Heart left ventricle (tissue), 16 donors: ENCODE measurements around the gene HHAT. TPM values are rescaled to one million over a fixed set of nuclear protein-coding genes. Genes with fewer than 3 reads are reported as not detected.

Experiments used
- ATAC-seq, 4 donors: fragments of 200-7000 bp; cut with Tn5 transposase; one replicate each; pipeline ENCODE4 v1.9.1; 2020 to 2022; ENCODE audit warnings: moderate library complexity in 4 of 4, mild to moderate bottlenecking in 3 of 4, moderate number of reproducible peaks in 1 of 4
- DNase-seq, 5 donors: peaks; one replicate each; pipeline ENCODE4 v3.0.0-alpha.2; 2020
- H3K27ac ChIP-seq, 12 donors: fragments of 200-600 bp; sonication (generic) in 4 of 12; one replicate each; pipeline versions ENCODE4 v1.5.0 to v1.8.0; 2016 to 2022; ENCODE audit warnings: mild to moderate bottlenecking in 2 of 12
- H3K27me3 ChIP-seq, 9 donors: fragments of 200-600 bp; sonication (generic) in 2 of 9; one replicate each; pipeline versions ENCODE4 v1.5.1 to v1.8.0; 2016 to 2022; ENCODE audit warnings: mild to moderate bottlenecking in 3 of 9
- H3K36me3 ChIP-seq, 9 donors: fragments of 200-600 bp; sonication (generic) in 2 of 9; one replicate each; pipeline versions ENCODE4 v1.5.0 to v1.8.0; 2018 to 2022; ENCODE audit warnings: mild to moderate bottlenecking in 2 of 9
- H3K4me1 ChIP-seq, 12 donors: fragments of 200-600 bp; sonication (generic) in 4 of 12; one replicate each; pipeline versions ENCODE4 v1.5.0 to v1.8.0; 2016 to 2022; ENCODE audit warnings: mild to moderate bottlenecking in 3 of 12
- H3K4me3 ChIP-seq, 12 donors: fragments of 200-600 bp; sonication (generic) in 4 of 12; one replicate each; pipeline versions ENCODE4 v1.5.0 to v1.8.0; 2017 to 2022; ENCODE audit warnings: mild to moderate bottlenecking in 9 of 12, moderate library complexity in 4 of 12
- H3K9me3 ChIP-seq, 12 donors: fragments of 200-600 bp; sonication (generic) in 4 of 12; one replicate each; pipeline versions ENCODE4 v1.5.0 to v1.8.0; 2016 to 2022; ENCODE audit warnings: mild to moderate bottlenecking in 1 of 12
- CTCF ChIP-seq, 12 donors: fragments of 200-600 bp; sonication (generic) in 4 of 12; IDR thresholded peaks; one replicate each; pipeline versions ENCODE4 v1.5.0 to v1.8.0; 2018 to 2022; ENCODE audit warnings: antibody characterized with exemption in 12 of 12, mild to moderate bottlenecking in 5 of 12
- POLR2A ChIP-seq, 2 donors: fragments of 450-650 bp; IDR thresholded peaks; one replicate each; pipeline ENCODE4 v1.6.1; 2017; ENCODE audit warnings: antibody characterized with exemption in 2 of 2, mild to moderate bottlenecking in 2 of 2, moderate library complexity in 2 of 2
- WGBS, 4 donors: extraction: QIAGEN DNeasy Blood & Tissue Kit in 2 of 4; methylation state at CpG; one replicate each; pipeline versions ENCODE4 v1.1.5 to v1.1.7; 2013 to 2018; 5-methylcytosine and 5-hydroxymethylcytosine counted together
- intact Hi-C, 10 donors: fragments of 100-400 bp; cut with DNase I; formaldehyde crosslinking; loops; one replicate each; pipeline versions ENCODE4 v1.11.1 to v1.14.2; 2022
- polyA plus RNA-seq, 2 donors: library from polyadenylated mRNA; stranded (reverse); fragments of 200-250 nt; gene quantifications; one replicate each; pipeline ENCODE4 v1.2.3, GENCODE V29; 2013
- total RNA-seq, 9 donors: library from RNA; depleted of rRNA in 2 of 9; stranded (reverse); fragments of >200 nt in 2 of 9; fragmentation: NEBNext Ultra II Directional in 3 of 9; extraction: Animal tissue kit (Norgen Biotek cat#: 25700) in 3 of 9; gene quantifications; one replicate each; pipeline versions ENCODE4 v1.1.0 to v1.2.4, GENCODE V29; 2016 to 2023
- donor health status: ischemic (EF 13 %, LVEDD 7.1; RV severe dilation, severe dysfunction).
- donor health status: healthy with polysubstance abuse.
- donor health status: DM: no; HTN: yes; CAD: no.
- donor health status: DM: no; HTN: no; CAD: no.
- donor health status: ischemic (EF 25% LVEDD 6.9; RV normal size, moderate dysfunction).
- donor health status: ischemic (EF 25% LVEDD 5.7; RV mildly dilated, moderate dysfunction).
- donor health status: healthy.
- donor health status: DM: yes; HTN: yes; CAD: no.
- donor health status: ischemic (EF 35%, LVEDD 5.7; RV mildly dilated, moderate dysfunction).
- donor health status: nonischemic (EF 11% LVEDD 7.7; RV severe dilation, severe dysfunction).
- donor health status: DM: yes; HTN: yes; CAD: no.
- donor health status: PGD.
- donor health status: ischemic (EF 29% LVEDD 5.4; RV normal size, mild dysfunction).
- donor health status: nonischemic (EF 23%, LVEDD 6.1; RV moderate dilation, normal function).

The HHAT gene
- total and polyA plus RNA-seq, 11 donors = 0.98 to 4.7 (median 2.8) TPM

GRCh38 chr1:210702506-210702905 lies 373.8 kb downstream of the HHAT start:
- DNase-seq (no peak), ATAC-seq (no peak)
- peaks cover 0 to 3% (median 0%) of the 10 kb centered on the region in 12 donors for H3K9me3 ChIP-seq
- H3K36me3 ChIP-seq = no peaks in the 10 kb centered on the region
- H3K27ac ChIP-seq = no peak overlapping the region
- peaks cover 0 to 2% (median 0%) of the 10 kb centered on the region in 12 donors for H3K4me1 ChIP-seq
- no peak for TF ChIP-seq POLR2A (IDR thresholded peaks at IDR 0.05)
- no peak for TF ChIP-seq CTCF (IDR thresholded peaks at IDR 0.05)
- intact Hi-C loops = loop anchor here in 1 of 10 donors (5.0 kb wide), 1 partner anchor 255 kb away; no protein-coding TSS in a partner anchor
- H3K27me3 ChIP-seq = no peaks in the 10 kb centered on the region
- WGBS, 4 donors = 94 to 97% (median 96%) methylated on average over 2 of the region's 2 CpGs
- H3K4me3 ChIP-seq = no peak overlapping the region

GRCh38 chr1:210703593-210703992 lies 374.9 kb downstream of the HHAT start:
- H3K4me3 ChIP-seq = no peak overlapping the region
- no peaks in the 10 kb centered on the region for H3K36me3 ChIP-seq
- H3K27me3 ChIP-seq = no peaks in the 10 kb centered on the region
- H3K9me3 ChIP-seq = peaks cover 0 to 3% (median 0%) of the 10 kb centered on the region in 12 donors
- 69 to 76% (median 73%) methylated on average over 2 of the region's 2 CpGs for WGBS, 4 donors
- TF ChIP-seq POLR2A (IDR thresholded peaks at IDR 0.05) (no peak), CTCF (IDR thresholded peaks at IDR 0.05) (no peak)
- DNase-seq = no peak
- intact Hi-C loops = loop anchor here in 1 of 10 donors (5.0 kb wide), 1 partner anchor 256 kb away; no protein-coding TSS in a partner anchor
- H3K27ac ChIP-seq = no peak overlapping the region
- H3K4me1 ChIP-seq = peaks cover 0 to 2% (median 0%) of the 10 kb centered on the region in 12 donors
- no peak for ATAC-seq

DNA sequence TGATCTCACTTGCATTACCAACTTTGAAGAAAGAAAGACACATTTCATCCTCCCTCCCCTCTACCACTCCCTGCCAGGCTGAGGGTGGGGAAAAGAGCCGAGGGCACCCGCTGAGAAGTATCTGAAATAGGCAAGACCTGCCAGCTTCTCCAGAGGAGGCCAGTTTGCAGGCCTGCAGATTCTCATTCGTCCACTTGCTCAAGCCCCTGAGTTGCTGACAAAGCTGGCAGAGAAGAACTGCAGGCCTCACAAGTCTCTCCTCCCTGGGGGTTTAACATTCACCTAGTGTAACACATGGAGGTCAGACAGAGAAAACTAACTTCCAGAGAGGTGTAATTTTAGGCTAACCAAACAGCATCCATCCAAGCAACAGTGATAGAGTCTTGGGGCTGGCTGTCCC lies 376.4 kb downstream of the HHAT start:
- no peak overlapping the region for H3K27ac ChIP-seq
- no peaks in the 10 kb centered on the region for H3K36me3 ChIP-seq
- TF ChIP-seq POLR2A (IDR thresholded peaks at IDR 0.05) (no peak), CTCF (IDR thresholded peaks at IDR 0.05) (no peak)
- H3K4me1 ChIP-seq = peaks cover 0 to 2% (median 0%) of the 10 kb centered on the region in 12 donors
- no peaks in the 10 kb centered on the region for H3K27me3 ChIP-seq
- ATAC-seq (no peak), DNase-seq (no peak)
- intact Hi-C loops = no loop called here
- no peak overlapping the region for H3K4me3 ChIP-seq
- peaks cover 0 to 3% (median 0%) of the 10 kb centered on the region in 12 donors for H3K9me3 ChIP-seq
- WGBS, 4 donors = 63 to 88% (median 77%) methylated on average over 3 of the region's 3 CpGs

DNA sequence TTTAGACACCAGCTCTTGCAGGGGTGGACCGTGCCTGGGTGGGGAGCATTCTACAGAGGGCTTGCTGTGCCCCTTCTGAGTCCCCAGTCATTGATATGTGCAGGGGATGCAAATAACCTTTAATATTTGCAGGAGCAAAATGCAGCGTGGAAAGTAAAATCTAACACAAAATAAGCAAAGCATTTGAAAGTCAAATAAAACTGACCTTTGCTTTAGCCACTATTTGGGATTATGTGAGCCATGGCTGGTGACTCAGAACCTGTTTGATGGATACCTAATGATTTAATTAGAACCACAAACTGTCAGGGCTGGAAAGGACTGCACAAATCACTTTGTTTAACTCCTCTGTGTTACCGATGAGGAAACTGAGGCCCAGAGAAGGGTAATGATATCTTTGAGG lies 377.5 kb downstream of the HHAT start:
- WGBS, 4 donors = 84 to 95% (median 92%) methylated on average over 3 of the region's 3 CpGs
- DNase-seq = no peak
- intact Hi-C loops = no loop called here
- no peaks in the 10 kb centered on the region for H3K27me3 ChIP-seq
- peaks cover 0 to 2% (median 0%) of the 10 kb centered on the region in 12 donors for H3K4me1 ChIP-seq
- no peak for ATAC-seq
- no peaks in the 10 kb centered on the region for H3K36me3 ChIP-seq
- no peak overlapping the region for H3K4me3 ChIP-seq
- TF ChIP-seq POLR2A (IDR thresholded peaks at IDR 0.05) (no peak), CTCF (IDR thresholded peaks at IDR 0.05) (no peak)
- peaks cover 0 to 3% (median 0%) of the 10 kb centered on the region in 12 donors for H3K9me3 ChIP-seq
- H3K27ac ChIP-seq = no peak overlapping the region
